HG03342 (cell line): ENCODE data around the gene VNN1.
A peak's percentile ranks its signal among the peaks of the same experiment; 100 is the strongest.
"Not testable (repeated sequence)": the region's sequence is repeated elsewhere in the genome, so short reads cannot be mapped to it uniquely, and the experiment has no call there.

Experiments
- ATAC-seq: cut with Tn5 transposase; IDR thresholded peaks from one replicate; pipeline ENCODE4 v1.9.1; 2021; ENCODE audit warnings: mild to moderate bottlenecking, moderate library complexity; ENCODE audit not compliant: unreplicated experiment

Gene VNN1

DNA sequence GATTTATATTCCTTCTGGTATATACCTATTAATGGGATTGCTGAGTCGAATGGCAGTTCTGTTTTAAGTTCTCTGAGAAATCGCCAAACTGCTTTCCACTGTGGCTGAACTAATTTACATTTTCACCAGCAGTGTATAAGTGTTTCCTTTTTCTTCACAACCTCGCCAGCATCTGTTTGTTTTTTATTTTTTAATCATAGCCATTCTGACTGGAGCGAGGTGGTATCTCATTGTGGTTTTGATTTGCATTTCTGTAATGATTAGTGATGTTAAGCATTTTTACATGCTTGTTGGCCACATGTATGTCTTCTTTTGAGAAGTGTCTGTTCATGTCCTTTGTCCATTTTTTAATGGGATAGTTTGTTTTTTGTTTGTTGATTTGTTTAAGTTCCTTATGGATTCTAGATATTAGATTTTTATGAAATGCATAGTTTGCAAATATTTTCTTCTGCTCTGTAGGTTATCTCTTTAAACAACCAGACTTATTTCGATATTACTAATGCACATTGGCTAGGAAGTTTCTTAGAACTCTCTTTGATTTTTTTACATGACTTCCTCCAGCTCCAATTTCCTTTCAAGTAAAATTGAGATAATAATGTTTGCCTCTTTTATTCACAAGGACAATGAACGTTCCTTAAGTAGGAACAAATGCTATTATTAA is 12.2 kb upstream of the VNN1 start:
- peak; percentile 67 for ATAC-seq

DNA sequence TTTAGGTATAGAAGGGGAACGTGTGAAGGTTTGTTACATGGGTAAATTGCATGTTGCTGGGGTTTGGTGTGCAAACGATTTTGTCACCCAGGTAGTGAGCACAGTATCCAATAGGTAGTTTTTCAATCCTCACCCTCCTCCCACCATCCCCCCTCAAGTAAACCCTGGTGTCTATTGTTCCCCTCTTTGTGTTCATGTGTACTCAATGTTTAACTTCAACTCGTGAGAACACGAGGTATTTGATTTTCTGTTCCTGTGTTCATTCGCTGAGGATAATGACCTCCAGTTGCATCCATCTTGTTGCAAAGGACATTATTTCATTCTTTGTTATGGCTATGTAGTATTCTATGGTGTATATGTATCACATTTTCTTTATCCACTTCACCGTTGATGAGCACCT is 11.6 kb upstream of the VNN1 start:
- no peak for ATAC-seq

DNA sequence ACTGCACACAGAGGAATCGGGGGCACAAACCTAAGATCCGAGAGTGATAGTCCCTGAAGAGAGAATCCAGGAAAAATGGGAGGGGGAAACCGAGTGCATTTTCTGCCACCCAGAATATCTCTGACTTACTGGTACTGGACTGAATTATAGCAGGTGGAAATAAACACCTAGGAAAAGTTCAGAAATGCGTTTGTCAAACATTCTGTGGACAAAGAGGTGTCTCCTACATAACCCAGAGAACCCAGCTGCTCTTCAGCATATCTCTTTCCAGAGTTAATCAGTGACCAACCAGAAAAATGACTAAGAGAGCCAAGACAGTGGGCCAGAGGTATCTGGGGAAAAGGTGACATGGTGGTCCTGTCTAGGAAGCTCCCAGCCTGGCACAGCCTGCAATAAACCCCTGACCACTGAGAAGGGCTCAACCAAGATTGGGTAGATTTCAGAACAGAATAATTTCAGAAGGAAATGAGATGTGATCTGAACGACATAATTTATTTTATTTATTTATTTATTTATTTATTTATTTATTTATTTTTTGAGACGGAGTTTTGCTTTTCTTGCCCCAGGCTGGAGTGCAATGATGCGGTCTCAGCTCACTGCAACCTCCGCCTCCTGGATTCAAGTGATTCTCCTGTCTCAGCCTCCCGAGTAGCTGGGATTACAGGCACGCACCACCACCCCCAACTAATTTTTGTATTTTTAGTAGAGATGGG is 6.0 kb upstream of the VNN1 start:
- no peak for ATAC-seq

DNA sequence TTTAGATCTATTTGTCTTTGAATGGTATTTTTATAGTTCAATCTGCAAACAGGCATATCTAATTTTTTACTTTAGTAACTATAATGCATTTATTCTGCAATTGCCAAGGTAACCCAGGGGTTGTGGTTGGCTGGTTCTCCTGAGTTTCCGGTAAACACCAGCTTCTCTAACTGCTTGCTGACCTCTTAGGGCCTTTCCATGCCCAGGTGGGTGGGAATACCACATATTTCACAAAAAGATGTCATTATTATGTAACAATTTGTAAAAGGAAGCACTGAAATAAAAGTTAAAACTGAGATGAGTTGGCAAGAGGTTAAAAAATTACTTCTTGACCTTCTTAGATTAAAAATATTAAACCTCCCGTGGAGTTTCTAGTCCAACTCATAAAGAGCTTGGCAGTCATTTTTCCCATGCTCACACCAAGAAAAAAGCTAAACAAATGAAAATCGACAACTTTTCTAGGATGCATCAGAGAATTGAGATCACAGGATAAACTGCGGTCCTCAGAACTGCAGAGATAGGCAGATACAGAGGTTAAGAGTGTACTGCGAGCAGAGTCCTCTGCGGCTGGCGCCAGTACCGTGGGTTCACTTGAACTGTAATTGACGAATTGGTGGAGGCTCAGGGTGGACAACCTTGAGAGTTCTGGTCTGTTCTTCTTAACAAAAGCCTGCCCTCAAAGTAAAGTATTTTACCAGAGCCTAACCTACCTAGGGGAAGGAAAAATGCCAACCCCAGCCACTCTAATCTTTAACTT is 2.2 kb upstream of the VNN1 start:
- no peak for ATAC-seq

DNA sequence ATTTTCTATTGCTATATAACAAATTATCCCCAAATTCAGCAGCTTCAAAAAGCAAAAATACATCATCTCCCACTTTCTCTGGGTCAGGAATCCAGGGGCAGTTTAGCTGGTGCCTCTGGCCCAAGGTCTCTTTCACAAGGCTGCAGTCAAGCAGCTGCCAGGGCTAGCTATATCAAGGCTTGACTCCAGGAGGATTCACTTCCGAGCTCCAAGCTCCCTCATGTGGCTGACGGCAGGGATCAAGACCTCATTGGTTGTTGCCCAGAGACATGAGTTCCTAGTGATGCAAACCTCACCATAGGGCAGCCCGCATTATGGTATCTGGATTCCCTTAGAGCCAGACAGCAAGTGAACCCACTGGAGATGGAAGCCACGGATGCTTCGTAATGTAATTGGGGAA is 1.3 kb upstream of the VNN1 start:
- ATAC-seq = no peak

DNA sequence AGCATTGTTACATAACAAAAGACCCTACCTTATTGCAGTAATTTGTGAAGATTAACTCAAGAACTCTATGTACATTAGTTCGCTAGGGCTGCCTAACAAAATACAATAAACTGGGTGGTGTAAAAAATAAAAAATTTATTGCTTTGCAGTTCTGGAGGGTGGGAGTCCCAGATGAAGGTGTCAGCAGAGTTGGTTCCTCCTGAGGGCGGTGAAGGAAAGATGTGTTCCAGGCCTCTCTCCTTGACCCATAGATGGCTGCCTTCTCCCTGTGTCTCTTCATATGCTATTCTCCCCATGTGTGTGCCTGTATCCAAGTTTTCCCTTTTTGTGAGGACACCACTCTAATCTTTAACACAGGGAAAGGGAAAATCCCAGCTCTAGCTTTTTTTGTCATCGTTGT is 305 bp upstream of the VNN1 start:
- ATAC-seq = no peak

DNA sequence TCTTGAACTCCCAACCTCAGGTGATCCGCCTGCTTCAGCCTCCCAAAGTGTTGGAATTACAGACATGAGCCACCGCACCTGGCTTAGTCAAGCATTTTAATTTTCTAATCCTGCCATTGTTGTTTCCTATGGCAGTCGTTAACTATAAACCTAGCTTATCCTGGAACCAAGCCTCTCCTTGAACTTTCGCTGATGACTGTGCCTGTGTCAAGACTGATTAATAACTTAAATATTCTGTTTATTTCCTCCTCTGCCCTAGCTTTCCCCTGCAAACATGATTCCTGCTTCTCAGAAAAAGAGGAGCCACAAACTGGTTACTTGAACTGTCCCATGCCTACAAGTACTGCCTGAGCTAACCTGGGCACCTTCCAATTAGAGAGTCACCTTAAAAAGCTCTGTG is 1.5 kb downstream of the VNN1 start:
- ATAC-seq = no peak

DNA sequence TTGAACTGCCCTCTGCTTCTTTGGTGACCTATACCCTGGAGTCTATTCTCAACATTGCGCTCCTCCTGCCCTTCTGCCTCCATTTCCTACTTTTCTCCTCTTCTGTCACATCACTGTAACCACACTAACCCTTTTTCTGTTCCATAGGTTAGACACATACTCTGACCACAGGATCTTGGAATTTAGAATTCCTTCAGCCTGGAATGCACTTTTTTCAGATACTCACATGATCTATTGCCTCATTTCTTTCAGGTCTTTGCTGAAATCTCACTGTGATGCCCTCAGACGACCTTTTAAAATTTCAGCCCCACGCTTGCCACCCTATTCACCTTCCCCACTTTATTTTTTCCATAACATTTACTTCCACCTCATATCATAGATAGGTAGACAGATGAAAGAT is 5.1 kb downstream of the VNN1 start:
- no peak for ATAC-seq

DNA sequence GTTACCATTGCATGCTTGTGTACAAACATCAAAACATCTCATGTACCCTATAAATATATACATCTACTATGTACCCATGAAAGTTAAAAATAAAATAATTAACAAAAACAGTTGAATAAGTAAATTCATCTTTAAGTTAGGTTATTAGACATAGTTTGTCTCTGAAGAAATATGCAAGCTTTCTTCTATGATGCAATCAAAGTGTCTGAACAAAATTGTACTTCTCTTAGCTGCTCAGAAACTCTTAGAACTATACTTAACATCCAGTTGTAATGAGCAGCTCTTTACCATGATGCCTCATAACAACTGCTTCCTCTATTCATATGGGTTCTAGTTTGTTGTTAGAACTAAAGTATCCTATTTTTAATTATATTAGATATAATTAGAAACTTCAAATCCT is 5.9 kb downstream of the VNN1 start:
- ATAC-seq = no peak

DNA sequence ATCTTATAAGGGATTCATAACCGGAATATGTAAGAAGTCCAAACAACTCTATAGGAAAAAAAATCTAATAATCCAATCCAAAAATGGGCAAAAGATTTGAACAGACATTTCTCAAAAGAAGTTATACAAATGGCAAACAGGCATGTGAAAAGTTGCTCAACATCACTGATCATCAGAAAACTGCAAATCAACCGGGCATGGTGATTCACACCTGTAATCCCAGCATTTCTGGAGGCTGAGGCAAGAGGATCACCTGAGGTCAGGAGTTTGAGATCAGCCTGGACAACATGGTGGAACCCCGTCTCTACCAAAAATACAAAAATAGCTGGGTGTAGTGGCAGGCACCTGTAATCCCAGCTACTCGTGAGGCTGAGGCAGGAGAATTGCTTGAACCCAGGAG is 7.1 kb downstream of the VNN1 start:
- not testable (repeated sequence) for ATAC-seq

DNA sequence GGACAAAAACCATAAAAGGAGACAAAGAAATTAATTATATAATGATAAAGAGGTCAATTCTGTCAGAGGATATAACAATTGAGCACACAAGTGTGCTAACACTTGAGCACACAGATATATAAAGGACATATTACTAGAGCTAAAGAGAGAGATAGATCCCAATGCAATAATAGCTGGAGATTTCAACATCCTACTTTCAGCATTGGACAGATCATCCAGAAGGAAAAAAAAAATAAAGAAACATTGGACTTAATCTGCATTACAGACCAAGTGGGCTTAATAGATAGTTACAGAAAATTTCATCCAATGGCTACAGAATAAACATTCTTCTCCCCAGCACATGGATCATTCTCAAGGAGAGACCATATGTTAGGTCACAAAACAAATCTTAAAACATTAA is 9.9 kb downstream of the VNN1 start:
- no peak for ATAC-seq

DNA sequence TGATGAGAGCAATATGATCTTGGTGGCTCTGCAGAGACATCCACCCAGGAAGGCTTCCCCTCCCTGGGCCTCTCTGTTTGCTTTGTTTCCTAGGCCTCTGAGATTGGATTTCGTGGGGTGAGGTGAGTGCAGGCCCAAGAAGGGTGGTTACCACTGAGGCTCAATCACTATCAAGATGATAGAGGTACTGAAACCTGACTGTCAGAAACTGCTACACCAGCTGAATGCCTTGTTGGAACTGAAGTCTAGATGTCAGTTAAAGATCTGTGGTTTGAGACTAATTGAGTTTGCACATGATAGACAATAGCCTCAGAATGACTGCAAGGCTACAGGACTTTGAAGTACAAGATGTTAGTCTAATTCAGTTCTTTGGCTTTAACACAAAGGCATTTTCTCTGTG is 15.2 kb downstream of the VNN1 start:
- peak; percentile 84 for ATAC-seq

DNA sequence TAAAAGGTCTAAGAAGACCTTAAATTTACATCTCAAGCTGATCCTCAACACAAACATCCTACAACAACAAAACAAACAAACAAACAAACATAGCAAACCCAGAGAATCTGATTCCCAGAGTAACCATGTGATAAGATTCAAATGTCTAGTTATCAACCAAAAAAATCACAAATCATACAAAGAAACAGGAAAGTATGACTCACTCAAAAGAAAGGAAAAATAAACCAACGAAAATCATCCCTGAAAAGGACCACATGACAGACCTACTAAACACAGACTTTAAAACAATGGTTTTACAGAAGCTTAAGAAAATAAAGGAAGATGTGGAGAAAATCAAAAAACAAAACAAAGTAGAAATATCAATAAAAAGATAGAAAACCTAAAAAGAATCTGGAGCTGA is 18.1 kb downstream of the VNN1 start:
- no peak for ATAC-seq

DNA sequence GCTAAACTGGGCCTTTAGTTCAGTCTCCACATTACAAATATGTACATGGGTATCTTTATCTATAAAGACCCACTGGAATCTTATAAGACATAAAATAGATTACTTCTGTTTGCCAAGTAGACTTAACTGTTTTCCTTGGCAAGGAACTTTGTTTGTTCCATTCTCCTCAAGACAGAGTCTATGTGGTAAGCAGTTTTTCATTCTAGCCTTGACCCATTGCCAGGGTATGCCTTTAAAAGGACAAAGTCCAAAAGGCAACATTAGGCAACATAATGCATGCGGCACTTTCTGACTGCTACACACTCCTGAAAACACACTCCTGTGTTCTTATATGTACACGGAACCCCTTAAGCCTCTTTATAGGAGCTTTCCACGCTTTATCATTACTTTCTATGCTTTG is 20.4 kb downstream of the VNN1 start:
- no peak for ATAC-seq

DNA sequence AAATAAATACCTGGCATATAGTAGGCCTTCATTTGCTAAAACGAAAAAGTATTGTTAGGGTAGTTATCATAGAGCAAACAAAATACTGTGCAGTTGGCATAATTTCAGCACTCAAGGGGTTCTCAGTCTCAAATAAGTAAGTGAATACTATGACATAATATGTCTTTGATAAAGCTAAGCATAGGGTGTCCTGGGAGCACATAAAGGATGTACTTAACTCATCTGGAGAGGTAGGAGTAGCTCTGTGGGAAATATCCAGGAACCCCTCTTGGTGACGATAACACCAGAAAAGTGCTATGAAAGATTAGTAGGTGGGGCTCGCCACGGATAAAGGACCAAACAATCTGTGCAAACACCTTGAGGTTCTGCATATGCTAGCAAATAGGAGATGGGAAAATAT is 23.2 kb downstream of the VNN1 start:
- no peak for ATAC-seq

DNA sequence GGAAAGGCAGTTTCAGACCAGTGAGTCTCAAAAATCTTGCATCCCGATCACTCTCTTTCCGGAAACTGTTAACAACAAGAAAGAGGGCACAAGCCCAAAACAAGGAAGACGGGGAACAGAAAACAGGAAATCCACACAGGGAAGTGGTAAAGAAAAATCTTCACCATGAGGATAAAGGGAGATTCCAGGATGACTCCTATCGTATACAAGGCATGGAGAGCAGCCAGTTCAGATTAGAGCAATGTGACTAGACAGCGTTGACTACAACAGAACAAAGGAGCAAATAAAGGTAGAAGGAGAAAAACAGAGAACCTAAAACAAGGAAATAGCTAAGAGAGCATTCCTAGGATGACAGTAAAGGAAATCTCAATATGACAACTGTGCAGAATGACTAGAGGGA is 26.5 kb downstream of the VNN1 start:
- ATAC-seq = no peak

DNA sequence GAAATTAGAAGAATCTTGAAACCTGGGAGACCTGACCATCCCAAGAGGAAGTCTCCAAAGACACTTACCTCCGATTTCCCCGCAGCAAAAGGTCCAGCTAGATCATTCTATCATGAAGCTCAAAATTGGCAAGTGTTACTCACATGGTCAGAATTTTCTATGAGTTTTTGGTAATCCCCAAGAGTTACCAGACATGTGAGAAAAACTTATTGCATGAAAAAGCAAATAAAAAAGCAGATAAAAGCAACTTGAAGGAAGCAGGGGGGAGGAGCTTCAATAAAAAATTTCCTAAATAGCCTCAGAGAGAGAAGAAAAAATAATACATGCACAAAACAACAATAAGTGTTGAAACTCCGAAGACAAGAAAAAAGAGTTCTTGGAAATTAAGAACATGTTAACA is 27.3 kb downstream of the VNN1 start:
- no peak for ATAC-seq

DNA sequence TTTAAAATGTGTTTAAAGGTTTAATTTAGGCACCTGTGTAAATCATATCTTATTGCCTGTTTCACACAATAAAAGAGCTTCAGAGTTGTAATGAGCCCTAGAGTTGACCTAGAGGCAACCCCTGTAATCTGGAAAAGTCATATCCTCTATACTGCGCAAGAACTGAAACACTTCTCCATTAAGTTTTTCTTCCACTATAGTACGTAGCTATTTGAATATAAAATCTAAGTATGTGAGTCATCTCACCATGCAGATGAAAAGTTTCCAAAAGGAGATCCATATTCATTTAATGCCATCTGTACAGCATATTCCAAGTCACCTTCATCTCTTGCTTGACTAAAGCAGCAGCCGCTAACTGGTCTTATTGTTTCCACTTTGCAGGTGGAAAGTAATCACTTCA is 28.8 kb downstream of the VNN1 start:
- ATAC-seq = no peak

DNA sequence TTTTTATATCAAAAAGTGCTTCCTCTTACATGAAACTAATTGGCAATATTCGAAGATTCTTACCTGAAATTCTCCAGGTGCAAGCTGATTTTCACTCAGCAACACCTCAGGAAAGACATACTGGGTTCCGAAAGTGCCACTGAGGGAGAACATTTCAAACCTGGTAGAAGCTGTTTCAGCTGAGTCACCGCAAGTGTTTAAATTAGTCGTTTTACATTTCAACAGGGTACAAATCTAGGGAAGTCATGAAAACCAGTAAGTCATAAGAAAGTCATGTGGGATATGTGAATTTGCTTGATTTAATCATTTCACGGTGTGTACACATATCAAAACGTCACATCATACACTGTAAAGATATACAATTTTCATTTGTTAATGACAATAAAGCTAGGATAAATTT is 29.6 kb downstream of the VNN1 start:
- no peak for ATAC-seq

DNA sequence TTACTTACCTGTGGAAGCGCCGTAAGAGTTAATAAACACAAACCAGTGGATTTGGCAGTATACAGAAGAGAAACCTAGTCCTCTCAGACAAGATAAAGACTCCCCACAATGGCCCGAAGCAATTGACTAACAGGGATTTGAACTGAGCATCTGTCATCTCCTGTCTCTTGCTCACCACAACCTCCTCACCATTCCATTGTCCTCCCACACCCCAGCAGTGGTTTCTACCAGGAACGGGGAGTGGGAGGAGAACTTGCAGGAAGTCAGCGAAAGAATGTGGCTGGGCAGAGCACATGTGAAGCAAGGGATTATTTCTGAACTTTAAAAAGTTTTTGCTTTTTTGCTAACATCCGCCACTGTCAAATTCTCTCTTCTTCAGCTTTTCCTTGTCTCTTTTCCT is 30.3 kb downstream of the VNN1 start:
- ATAC-seq = no peak

DNA sequence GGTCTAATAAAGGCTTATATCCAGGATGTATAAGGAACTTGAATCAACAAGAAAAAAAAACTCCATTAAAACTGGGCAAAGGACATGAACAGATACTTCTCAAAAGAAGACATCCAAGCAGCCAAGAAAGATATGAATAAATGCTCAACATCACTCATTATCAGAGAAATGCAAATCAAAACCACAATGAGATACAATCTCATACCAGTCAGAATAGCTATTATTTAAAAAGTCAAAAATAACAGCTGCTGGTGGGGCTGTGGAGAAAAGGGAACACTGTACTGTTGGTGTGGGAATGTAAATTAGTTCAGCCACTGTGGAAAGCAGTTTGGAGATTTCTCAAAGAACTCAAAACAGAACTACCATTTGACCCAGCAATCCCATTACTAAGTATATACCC is 34.8 kb downstream of the VNN1 start:
- ATAC-seq = not testable (repeated sequence)

DNA sequence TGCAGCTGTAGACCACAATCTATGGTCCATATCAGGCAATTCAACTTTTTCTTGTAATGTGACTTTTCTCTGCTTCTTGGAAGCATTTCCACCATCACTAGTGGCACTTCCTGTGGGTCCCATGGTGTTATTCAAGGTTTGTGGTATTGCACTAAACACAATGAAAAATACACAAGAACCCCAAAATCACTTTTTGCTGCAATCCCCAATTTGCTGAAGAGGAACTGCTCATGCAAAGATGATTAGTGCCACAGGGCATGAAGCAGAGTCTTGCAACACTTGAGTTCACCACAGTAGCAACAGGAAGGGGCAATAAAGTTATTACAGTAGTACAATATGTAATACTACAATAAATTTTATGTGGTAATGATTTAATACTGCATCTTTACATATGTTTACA is 38.1 kb downstream of the VNN1 start:
- ATAC-seq = no peak
